Skin of body (tissue), 2 donors: Measurements from ENCODE around the gene AEBP2. TPM values are rescaled to one million over a fixed set of nuclear protein-coding genes. Genes with fewer than 3 reads are reported as not detected.
"Not testable (repeated sequence)": the region's sequence is repeated elsewhere in the genome, so short reads cannot be mapped to it uniquely, and the experiment has no call there.

Experiments used
- DNase-seq: peaks from one replicate; lab custom pipeline; 2025; lab: John Stamatoyannopoulos, UW
- total RNA-seq: library from RNA; depleted of rRNA; stranded (reverse); fragments of >200 nt; gene quantifications from one replicate; pipeline ENCODE4 v1.2.3, GENCODE V29; 2014

The AEBP2 gene
- 43.8 TPM for total RNA-seq

GRCh38 chr12:19439059-19440018, at the start of gene AEBP2:
AEBP2 (plus strand) TSS chr12:19439492; CDS start chr12:19439700, 208 bp downstream.
- peak; percentile 97 for DNase-seq

GRCh38 chr12:19390051-19390598, 49.2 kb upstream of the AEBP2 start:
- DNase-seq, result peak; percentile 92

- DNase-seq, result not testable (repeated sequence)
These were observed 46.6 kb upstream of the AEBP2 start for GRCh38 chr12:19392644-19393043.

GRCh38 chr12:19394385-19394784, 44.9 kb upstream of the AEBP2 start:
- DNase-seq, result peak; percentile 32

- DNase-seq, result peak; percentile 19
These were observed 41.8 kb upstream of the AEBP2 start for GRCh38 chr12:19397534-19397933.

GRCh38 chr12:19398376-19399363, 40.6 kb upstream of the AEBP2 start:
- DNase-seq, result peak; percentile 70

- DNase-seq, result not testable (repeated sequence)
These were observed 38.5 kb upstream of the AEBP2 start for GRCh38 chr12:19400649-19401285.

GRCh38 chr12:19402211-19402610, 37.1 kb upstream of the AEBP2 start:
- no peak for DNase-seq

- peak; percentile 31 for DNase-seq
These were observed 36.4 kb upstream of the AEBP2 start for GRCh38 chr12:19402743-19403431.

GRCh38 chr12:19404242-19404880, 34.9 kb upstream of the AEBP2 start:
- DNase-seq, result no peak

GRCh38 chr12:19409376-19409775, 29.9 kb upstream of the AEBP2 start:
- DNase-seq, result peak; percentile 82

GRCh38 chr12:19410211-19410610, 29.1 kb upstream of the AEBP2 start:
- DNase-seq, result no peak

- peak; percentile 16 for DNase-seq
These were observed 28.6 kb upstream of the AEBP2 start for GRCh38 chr12:19410629-19411185.

- no peak for DNase-seq
These were observed 27.8 kb upstream of the AEBP2 start for GRCh38 chr12:19411234-19412204.

- no peak for DNase-seq
These were observed 26.4 kb upstream of the AEBP2 start for GRCh38 chr12:19412844-19413243.

- DNase-seq, result not testable (repeated sequence)
These were observed 25.7 kb upstream of the AEBP2 start for GRCh38 chr12:19413582-19413981.

- DNase-seq, result no peak
These were observed 23.7 kb upstream of the AEBP2 start for GRCh38 chr12:19415563-19415962.

- no peak for DNase-seq
These were observed 20.2 kb upstream of the AEBP2 start for GRCh38 chr12:19419086-19419485.
